ENCODE results near the gene FEZF2. TPM values are rescaled to one million over a fixed set of nuclear protein-coding genes. Genes with fewer than 3 reads are reported as not detected.

The FEZF2 gene
- total and polyA plus RNA-seq, 11 donors: not detected

GRCh38 chr3:62365391-62366125, 7.8 kb downstream of the FEZF2 start:
- peaks cover 0 to 30% (median 6%) of the 10 kb centered on the region in 12 donors for H3K4me1 ChIP-seq
- intact Hi-C loops (cut with DNase I): no loop called here
- H3K4me3 ChIP-seq: no peak overlapping the region
- H3K27me3 ChIP-seq: peaks cover 26 to 83% (median 53%) of the 10 kb centered on the region in 9 donors
- ATAC-seq (no peak), DNase-seq (no peak)
- no peaks in the 10 kb centered on the region for H3K9me3 ChIP-seq
- no peak overlapping the region for H3K27ac ChIP-seq
- 16 to 20% (median 18%) methylated on average over 16 of the region's 16 CpGs for WGBS, 4 donors
- no peak for TF ChIP-seq POLR2A (IDR thresholded peaks at IDR 0.05)
- TF ChIP-seq CTCF (IDR thresholded peaks at IDR 0.05): no peak
- no peaks in the 10 kb centered on the region for H3K36me3 ChIP-seq

- DNase-seq (no peak), ATAC-seq (no peak)
- H3K36me3 ChIP-seq: no peaks in the 10 kb centered on the region
- H3K27ac ChIP-seq: no peak overlapping the region
- peaks cover 14 to 80% (median 39%) of the 10 kb centered on the region in 9 donors for H3K27me3 ChIP-seq
- TF ChIP-seq POLR2A (IDR thresholded peaks at IDR 0.05) (no peak), CTCF (IDR thresholded peaks at IDR 0.05) (no peak)
- H3K9me3 ChIP-seq: no peaks in the 10 kb centered on the region
- no peak overlapping the region for H3K4me3 ChIP-seq
- H3K4me1 ChIP-seq: peaks cover 0 to 16% (median 5%) of the 10 kb centered on the region in 12 donors
- intact Hi-C loops (cut with DNase I): no loop called here
Measured at GRCh38 chr3:62364191-62364590, 9.2 kb downstream of the FEZF2 start.

- ATAC-seq: no peak
- no peak for TF ChIP-seq CTCF (IDR thresholded peaks at IDR 0.05)
- no peak for TF ChIP-seq POLR2A (IDR thresholded peaks at IDR 0.05)
- intact Hi-C loops (cut with DNase I): no loop called here
- H3K27me3 ChIP-seq: peaks cover 4 to 75% (median 30%) of the 10 kb centered on the region in 9 donors
- WGBS, 4 donors: 79 to 82% (median 81%) methylated on average over 6 of the region's 6 CpGs
- no peak for DNase-seq
- no peaks in the 10 kb centered on the region for H3K9me3 ChIP-seq
- H3K4me3 ChIP-seq: no peak overlapping the region
- H3K27ac ChIP-seq: no peak overlapping the region
- peaks cover 0 to 7% (median 0%) of the 10 kb centered on the region in 12 donors for H3K4me1 ChIP-seq
- H3K36me3 ChIP-seq: no peaks in the 10 kb centered on the region
Measured at GRCh38 chr3:62363275-62363674, 10.1 kb downstream of the FEZF2 start.

GRCh38 chr3:62361824-62362223, 11.5 kb downstream of the FEZF2 start:
- no peaks in the 10 kb centered on the region for H3K36me3 ChIP-seq
- H3K27me3 ChIP-seq: peaks cover 0 to 68% (median 20%) of the 10 kb centered on the region in 9 donors
- 53 to 62% (median 59%) methylated on average over 3 of the region's 3 CpGs for WGBS, 4 donors

More at GRCh38 chr3:62361824-62362223, 11.5 kb downstream of the FEZF2 start:
- no peaks in the 10 kb centered on the region for H3K9me3 ChIP-seq
- TF ChIP-seq POLR2A (IDR thresholded peaks at IDR 0.05): no peak
- TF ChIP-seq CTCF (IDR thresholded peaks at IDR 0.05): no peak
- intact Hi-C loops (cut with DNase I): no loop called here
- H3K4me1 ChIP-seq: no peaks in the 10 kb centered on the region
- no peak overlapping the region for H3K4me3 ChIP-seq
- no peak overlapping the region for H3K27ac ChIP-seq
- ATAC-seq (no peak), DNase-seq (no peak)
